KMS-11 (cell line): ENCODE measurements around the gene OXLD1.

Experiments used
- H2AFZ ChIP-seq: fragments of 200-600 bp; sonication (generic); 2 replicates; pipeline ENCODE4 v1.6.1; 2016; ENCODE audit warnings: antibody characterized with exemption, mixed run types, low read depth
- H3K27ac ChIP-seq: fragments of 200-600 bp; sonication (generic); 2 replicates; pipeline ENCODE4 v1.6.1; 2016; ENCODE audit warnings: mild to moderate bottlenecking, mixed run types
- H3K27me3 ChIP-seq: fragments of 200-600 bp; sonication (generic); 2 replicates; pipeline ENCODE4 v1.6.1; 2017; ENCODE audit warnings: mild to moderate bottlenecking, low read depth, mixed run types, moderate library complexity; ENCODE audit not compliant: insufficient read depth
- H3K36me3 ChIP-seq: fragments of 200-600 bp; sonication (generic); 2 replicates; pipeline ENCODE4 v1.6.1; 2017; ENCODE audit warnings: mild to moderate bottlenecking, mixed run types; ENCODE audit not compliant: insufficient read depth
- H3K4me1 ChIP-seq: fragments of 200-600 bp; sonication (generic); 2 replicates; pipeline ENCODE4 v1.6.1; 2016; ENCODE audit warnings: mild to moderate bottlenecking, low read depth, mixed run types; ENCODE audit not compliant: poor library complexity, severe bottlenecking
- H3K4me2 ChIP-seq: fragments of 200-600 bp; sonication (generic); 2 replicates; pipeline ENCODE4 v1.7.0; 2016; ENCODE audit warnings: mild to moderate bottlenecking, mixed run types
- H3K4me3 ChIP-seq: fragments of 200-600 bp; sonication (generic); IDR thresholded peaks from 2 replicates; pipeline ENCODE4 v1.6.1; 2017; ENCODE audit warnings: low read depth, low read length, mixed read lengths; ENCODE audit not compliant: insufficient read depth
- H3K79me2 ChIP-seq: fragments of 200-600 bp; sonication (generic); 2 replicates; pipeline ENCODE4 v1.6.1; 2016; ENCODE audit warnings: low read depth, mixed run types; ENCODE audit not compliant: insufficient read depth
- H3K9ac ChIP-seq: fragments of 200-600 bp; sonication (generic); 2 replicates; pipeline ENCODE4 v1.6.1; 2016; ENCODE audit warnings: mild to moderate bottlenecking, mixed run types
- H4K20me1 ChIP-seq: fragments of 200-600 bp; sonication (generic); 2 replicates; pipeline ENCODE4 v1.6.1; 2016; ENCODE audit warnings: mild to moderate bottlenecking, mixed run types; ENCODE audit not compliant: insufficient read depth
- CTCF ChIP-seq: fragments of 200-600 bp; sonication (generic); conservative IDR thresholded peaks from 2 replicates; pipeline ENCODE4 v1.6.1; 2017; ENCODE audit warnings: low read depth, mild to moderate bottlenecking, antibody characterized with exemption, low read length, moderate library complexity, mixed read lengths

Gene OXLD1

GRCh38 chr17:81706232-81706611, 39.8 kb upstream of the OXLD1 start:
- Histone ChIP-seq H2AFZ (no peak overlapping the region), H3K4me1 (peaks cover 35% of the 10 kb centered on the region), H3K27me3 (no peaks in the 10 kb centered on the region), H3K79me2 (peaks cover 53% of the 10 kb centered on the region), H4K20me1 (no peaks in the 10 kb centered on the region), H3K36me3 (peaks cover 7% of the 10 kb centered on the region; the same call in 1 of the 2 replicates), H3K4me3 (no peak overlapping the region), H3K9ac (no peak overlapping the region), H3K4me2 (no peak overlapping the region), H3K27ac (no peak overlapping the region)
- no peak for TF ChIP-seq CTCF

- H3K4me1 ChIP-seq = peaks cover 35% of the 10 kb centered on the region
- H3K4me3 ChIP-seq = no peak overlapping the region
- TF ChIP-seq CTCF = no peak
- peaks cover 7% of the 10 kb centered on the region; the same call in 1 of the 2 replicates for H3K36me3 ChIP-seq
- H3K79me2 ChIP-seq = peaks cover 59% of the 10 kb centered on the region
- no peaks in the 10 kb centered on the region for H3K27me3 ChIP-seq
- no peaks in the 10 kb centered on the region for H4K20me1 ChIP-seq
- no peak overlapping the region; the same call in 1 of the 2 replicates for H3K4me2 ChIP-seq
- H3K9ac ChIP-seq = no peak overlapping the region
- H2AFZ ChIP-seq = no peak overlapping the region
- H3K27ac ChIP-seq = no peak overlapping the region
These were observed 39.3 kb upstream of the OXLD1 start for GRCh38 chr17:81705518-81706231.

GRCh38 chr17:81703747-81704654, 37.6 kb upstream of the OXLD1 start:
- Histone ChIP-seq H2AFZ (peak overlapping the region; percentile 32; the same call in 1 of the 2 replicates), H3K36me3 (peaks cover 7% of the 10 kb centered on the region; the same call in 1 of the 2 replicates)

More at GRCh38 chr17:81703747-81704654, 37.6 kb upstream of the OXLD1 start:
- H3K4me3 ChIP-seq = peak overlapping the region; percentile 55
- H3K27ac ChIP-seq = peak overlapping the region; percentile 81
- H3K4me1 ChIP-seq = peaks cover 30% of the 10 kb centered on the region
- H3K9ac ChIP-seq = peak overlapping the region; percentile 95
- H3K4me2 ChIP-seq = peak overlapping the region; percentile 75
- TF ChIP-seq CTCF = no peak
- H3K79me2 ChIP-seq = peaks cover 70% of the 10 kb centered on the region
- H3K27me3 ChIP-seq = no peaks in the 10 kb centered on the region
- H4K20me1 ChIP-seq = no peaks in the 10 kb centered on the region
